ENCODE data around the gene ACBD4. TPM values are rescaled to one million over a fixed set of nuclear protein-coding genes. Genes with fewer than 3 reads are reported as not detected.

The ACBD4 gene
- total RNA-seq, 1 donor from 2014 or later: 4.9 TPM

DNA sequence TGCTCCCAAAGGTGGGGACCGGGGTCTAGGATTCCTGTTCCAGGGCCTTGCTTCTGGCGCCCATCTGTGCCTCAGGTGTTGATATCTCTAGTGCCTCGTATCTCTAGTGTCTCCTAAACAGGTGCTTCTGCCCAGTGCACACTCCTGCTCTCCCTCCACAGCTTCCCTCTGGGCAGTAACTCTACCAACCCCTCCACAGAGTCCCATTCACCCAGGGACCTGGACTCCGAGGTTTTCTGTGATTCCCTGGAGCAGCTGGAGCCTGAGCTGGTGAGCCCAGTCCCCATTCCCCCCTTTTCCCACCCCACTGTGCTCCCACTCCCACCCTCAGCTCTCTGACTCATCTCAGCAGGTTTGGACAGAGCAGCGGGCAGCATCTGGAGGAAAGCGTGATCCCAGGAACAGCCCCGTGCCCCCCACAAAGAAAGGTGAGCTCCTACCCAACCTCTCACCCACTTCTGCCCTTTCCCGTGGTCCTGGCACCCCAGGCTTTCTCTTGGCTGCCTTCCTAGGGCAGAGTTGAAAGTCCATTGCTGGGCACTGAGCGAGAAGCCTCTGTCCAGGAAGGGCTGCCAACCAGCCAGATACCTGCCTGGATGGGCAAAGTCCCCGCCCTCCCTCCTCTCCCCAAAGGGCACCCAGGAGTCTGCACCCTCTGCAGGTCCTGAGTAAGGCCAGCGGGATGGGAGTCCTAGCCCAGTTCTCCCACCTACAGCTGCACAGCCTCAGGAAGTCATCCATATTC is 2.2 kb downstream of the ACBD4 start:
- DNase-seq: no peak

DNA sequence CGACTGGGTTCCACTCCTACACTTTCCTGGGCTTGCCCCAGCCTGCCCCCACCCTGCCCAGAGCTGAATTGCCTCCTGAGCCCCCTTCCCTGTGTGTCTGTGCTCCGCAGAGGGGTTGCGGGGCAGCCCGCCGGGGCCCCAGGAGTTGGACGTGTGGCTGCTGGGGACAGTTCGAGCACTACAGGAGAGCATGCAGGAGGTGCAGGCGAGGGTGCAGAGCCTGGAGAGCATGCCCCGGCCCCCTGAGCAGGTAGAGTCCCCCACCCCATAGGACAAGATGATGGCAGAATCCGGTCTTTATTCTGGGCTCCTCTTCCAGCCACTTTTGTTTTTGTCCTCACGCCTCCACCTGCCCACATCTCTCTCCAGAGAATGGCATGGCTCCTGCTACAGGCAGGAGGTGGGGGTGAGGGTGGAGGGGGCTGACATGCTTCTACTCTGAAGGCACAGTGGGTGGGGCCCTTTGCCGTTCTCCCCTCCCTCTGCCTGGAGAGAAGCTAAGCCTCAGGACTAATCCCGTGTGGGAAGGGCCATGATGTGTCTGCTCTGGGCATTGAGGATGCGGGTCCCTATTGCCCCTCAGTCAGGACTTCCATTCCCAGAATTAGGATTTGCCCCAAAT is 3.5 kb downstream of the ACBD4 start:
- DNase-seq: no peak

DNA sequence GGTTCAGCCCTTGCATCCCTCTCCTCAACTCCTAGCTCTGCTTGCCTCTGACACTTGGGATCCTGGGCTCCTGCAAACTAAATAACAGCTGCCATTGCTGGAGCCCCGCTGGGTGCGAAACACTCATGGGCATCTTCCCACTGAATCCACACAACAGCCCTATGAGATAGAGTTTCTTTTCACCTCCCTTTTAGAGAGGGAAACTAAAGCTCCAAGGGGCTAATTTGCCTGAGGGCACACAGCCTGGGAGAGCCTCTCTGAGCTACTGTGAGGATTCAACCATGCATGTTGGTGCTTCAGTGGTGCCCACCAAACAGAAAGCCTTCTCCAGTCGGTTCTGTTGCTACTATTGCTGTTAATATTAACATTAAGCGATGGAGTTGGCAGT is 4.0 kb downstream of the ACBD4 start:
- DNase-seq: no peak

DNA sequence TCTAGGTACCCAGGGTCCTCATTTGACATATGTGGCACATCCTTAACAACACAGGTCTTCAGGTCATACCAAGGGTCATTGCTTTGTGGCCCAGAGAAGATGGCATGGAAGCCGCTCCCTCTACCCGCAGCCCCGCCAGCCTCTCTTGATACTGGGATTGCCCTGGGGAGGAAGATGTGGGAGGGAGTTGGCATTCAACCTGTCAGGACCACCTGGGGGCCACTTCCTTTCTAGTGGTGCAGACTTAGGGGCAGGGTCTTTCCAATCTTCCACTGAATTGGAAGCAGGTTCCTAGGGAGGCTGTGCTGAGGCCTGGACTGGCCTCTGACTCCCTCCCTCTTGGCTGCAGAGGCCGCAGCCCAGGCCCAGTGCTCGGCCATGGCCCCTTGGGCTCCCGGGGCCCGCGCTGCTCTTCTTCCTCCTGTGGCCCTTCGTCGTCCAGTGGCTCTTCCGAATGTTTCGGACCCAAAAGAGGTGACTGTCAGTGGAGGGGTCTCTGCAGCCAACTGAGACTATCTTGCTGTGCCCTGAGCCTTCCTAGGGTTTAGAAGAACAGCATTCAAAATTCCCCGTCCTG is 7.7 kb downstream of the ACBD4 start:
- no peak for DNase-seq

DNA sequence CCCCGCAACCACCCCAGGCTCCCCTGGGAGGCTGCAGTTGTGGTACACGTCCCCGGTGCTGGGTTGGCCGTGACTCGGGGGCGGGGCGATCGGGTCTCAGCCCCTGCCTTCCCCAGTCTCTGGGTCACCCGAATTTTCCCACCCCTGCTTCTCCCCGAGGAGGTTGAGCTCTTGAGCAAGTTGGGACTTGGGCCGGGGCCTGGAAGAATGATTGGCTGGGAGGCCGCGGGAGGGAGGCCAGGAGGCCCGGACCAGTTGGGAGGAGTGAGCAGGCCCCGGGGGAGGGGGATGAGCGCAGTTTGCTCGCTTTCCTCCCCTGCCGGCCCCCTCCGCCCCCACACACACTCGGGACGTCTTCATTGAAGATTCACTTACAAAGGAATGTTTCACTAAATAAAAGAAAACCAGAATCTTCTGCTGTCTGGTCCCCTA is 8.3 kb downstream of the ACBD4 start:
- DNase-seq: peak; percentile 54

DNA sequence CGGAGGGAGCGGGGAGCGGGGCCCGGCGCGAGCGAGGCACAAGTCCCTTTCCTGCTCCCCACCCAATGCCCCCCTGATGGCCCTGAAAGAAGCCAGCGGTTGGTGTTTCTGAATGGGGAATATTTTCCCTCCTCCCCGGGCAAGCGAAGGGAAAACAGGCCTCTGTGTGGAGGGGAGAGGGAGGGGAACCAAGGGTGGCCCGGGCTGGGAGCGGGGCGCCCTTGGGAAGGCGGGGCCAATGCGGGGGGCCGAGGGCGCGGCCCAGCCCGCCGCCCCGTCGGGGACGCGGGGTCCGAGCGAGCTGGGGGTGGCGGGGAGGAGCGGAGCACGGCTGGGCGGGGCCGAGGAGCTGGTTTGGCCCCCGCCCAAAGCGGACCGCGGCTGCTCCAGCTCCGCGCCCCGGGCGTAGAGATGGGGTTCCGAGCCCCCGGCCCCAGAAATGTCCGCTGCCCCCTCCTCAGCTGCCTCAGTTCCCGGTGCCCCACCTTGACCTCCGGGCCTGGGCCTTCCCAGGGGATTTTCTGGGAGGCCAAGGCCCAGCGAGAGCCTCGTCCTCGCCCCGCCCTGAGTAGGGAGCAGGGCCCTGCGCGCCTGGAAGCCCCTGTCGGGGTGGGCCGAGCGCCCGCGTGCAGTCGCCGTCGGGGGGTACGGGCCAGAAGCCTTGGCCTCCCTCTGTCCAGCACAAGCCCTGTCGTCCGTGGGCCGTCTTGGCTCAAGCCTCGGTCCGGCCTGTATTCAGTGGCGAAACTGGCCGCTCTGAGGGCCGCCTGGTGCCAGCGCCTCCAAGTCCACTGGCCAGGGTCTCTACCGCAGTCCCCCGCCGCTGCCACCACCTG is 8.9 kb downstream of the ACBD4 start:
- DNase-seq: peak; percentile 30

DNA sequence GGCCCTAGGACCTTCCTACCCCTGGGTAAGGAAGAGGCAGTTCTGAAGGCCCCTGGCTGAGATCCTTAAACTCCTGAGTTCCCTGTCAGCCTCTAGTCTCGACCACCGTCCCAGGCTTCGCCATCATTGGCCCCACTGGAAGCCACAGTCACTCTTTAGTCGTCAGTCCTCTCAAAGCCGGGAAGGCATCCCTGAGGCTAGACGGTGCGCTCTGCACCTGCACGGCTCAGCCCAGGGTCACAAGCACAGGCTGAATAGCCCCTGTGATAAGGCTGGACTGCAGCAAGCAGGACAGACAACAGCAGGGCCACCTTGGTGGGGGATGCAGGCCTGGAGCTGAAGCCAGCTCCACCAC is 9.5 kb downstream of the ACBD4 start:
- no peak for DNase-seq

DNA sequence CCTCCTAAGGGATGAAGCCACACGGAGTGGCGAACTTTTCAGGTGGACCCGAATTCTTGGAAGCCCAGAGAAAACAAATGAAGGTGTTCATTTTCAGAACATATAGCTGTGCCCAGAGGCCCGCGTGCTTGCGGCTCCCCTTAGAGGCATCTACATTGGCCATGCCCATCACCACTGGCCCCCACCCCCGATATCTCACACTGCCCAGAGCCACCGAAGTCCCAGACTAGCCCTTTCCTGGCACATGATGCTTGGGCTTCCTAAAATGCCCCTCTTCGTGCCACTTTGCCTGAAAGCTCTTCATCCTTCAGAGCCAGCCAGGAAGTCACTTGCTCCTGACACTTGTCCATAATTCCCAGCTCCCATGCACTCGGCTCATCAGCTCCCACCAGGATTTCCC is 10.7 kb downstream of the ACBD4 start:
- DNase-seq: no peak

DNA sequence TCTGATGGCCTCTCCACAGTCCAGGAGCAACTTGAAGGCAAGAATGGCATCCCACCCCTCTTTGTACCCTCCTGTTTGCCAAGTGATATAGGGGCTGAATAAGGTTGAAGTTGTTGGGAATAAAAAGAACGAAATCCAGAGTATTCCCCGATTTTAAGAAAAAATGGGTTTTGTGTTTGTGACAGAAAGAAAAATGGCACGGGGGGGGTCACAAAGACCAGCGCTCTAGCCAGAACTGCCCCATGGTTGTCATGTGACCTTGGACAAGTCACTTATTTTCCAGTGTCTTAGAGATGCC is 11.1 kb downstream of the ACBD4 start:
- DNase-seq: no peak

DNA sequence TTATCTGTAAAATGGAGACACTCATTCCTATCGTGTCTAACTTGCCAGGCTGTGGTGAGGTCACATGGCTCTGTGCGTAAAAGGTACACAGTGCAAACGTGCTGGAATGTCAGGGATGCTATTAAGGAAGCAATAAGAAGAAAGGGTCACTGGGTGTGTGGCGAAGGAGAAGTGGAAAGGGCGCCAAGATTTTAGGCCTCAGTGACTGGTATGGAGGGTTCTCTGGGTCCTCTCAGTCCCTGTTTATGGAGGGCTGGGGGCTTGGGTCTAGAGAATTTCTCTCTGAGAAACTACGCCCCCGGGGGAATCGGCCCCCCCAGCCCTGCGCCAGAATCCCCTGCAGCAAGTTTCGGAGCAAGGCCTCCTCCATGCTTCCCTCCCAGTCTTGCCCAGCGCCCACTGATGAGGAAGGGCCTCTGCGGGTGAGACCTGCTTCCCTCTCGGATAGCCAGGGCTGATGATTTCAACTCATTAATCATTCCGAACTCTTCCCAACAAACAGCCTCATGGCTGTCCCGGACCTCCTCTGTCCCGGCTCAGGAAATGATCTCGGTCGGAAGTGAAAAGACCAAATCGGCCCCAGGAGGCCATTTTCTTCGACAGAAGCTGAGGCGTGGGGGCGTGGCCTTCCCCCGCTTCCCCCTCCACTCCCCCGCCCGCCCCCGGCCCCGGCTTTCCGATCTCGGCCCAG is 11.5 kb downstream of the ACBD4 start:
- peak; percentile 84 for DNase-seq

DNA sequence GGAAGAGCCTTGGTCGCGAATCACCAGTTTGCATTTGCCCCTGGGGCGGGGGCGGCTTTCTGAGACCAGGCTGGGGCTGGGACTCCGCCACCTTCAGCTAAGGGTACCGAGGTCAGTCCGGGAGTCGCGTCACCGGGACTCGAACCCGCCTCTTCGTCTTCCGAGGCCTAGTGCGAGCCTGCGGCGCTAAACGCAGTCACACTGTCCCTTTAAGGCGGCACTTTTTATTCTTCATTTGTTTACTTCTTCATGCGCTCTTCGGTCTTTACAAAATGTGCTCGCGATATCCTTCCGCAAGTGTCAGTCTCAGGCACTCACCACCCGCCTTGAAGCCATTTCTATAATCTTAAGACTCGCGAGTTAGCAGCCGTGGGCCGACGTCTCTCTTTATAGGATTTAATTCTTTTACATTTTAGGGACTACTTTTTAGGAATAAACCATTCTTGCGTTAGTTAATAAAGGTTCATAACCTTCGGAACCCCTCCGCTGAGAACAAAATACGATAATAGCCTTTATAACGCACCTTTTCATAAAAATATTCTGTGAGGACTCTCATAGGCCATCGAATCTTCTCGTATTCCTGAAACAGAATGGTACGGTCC is 12.2 kb downstream of the ACBD4 start:
- peak; percentile 92 for DNase-seq

DNA sequence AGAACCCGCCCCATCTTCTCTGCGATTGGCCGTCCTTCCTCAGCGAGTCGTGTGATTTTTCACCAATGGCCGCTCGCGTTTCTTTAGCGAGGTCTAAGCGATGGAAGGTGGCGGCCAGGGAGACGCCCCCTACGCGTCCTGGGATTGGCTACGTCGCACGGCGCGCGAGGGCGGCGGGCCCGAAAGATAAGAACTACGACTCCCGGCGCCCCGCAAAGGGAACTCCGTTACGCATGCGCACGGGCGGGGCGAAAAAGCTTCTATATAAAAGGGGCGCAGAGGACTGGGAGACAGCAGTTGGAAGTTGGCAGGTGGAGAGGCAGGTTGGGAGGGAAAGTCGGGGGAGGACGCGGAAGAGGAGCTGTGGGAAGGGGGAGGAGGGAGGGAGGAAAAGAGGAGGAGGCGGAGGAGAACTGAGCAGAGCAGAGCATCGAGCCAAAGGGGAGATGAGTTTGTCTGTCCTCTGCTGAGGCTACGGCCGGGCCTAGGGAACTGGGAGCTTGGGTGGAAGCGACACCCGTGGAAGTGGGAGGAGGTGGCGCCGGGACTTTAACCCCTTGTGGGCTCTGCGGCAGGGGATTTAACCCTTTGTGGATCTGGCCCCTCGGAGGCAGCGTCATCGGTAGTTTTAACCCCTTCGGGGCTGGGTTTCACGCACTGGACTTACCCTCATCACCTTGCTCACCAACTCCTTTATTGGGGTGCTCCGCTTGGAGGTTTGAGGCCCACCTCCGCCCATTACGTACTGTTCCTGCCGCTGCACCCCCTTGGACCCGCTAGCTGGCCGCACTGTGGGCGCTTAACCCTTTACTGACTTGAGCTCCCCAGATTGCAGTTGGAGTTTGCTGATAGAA is 12.9 kb downstream of the ACBD4 start, which contains the start of gene HEXIM1:
Gene HEXIM1 (plus strand): TSS at position 293 of the 854 bp plus-strand sequence. CDS start 716 bp downstream, outside the sequence.
- DNase-seq: peak; percentile 100

DNA sequence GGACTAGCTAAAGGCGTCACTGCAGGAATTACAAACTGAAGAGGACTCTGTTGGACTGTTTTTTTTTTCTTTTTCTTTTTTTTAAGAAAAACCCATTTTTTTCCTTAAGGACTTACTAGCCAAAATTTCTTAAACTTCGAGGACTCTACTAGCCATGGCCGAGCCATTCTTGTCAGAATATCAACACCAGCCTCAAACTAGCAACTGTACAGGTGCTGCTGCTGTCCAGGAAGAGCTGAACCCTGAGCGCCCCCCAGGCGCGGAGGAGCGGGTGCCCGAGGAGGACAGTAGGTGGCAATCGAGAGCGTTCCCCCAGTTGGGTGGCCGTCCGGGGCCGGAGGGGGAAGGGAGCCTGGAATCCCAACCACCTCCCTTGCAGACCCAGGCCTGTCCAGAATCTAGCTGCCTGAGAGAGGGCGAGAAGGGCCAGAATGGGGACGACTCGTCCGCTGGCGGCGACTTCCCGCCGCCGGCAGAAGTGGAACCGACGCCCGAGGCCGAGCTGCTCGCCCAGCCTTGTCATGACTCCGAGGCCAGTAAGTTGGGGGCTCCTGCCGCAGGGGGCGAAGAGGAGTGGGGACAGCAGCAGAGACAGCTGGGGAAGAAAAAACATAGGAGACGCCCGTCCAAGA is 13.7 kb downstream of the ACBD4 start:
- DNase-seq: peak; percentile 88

DNA sequence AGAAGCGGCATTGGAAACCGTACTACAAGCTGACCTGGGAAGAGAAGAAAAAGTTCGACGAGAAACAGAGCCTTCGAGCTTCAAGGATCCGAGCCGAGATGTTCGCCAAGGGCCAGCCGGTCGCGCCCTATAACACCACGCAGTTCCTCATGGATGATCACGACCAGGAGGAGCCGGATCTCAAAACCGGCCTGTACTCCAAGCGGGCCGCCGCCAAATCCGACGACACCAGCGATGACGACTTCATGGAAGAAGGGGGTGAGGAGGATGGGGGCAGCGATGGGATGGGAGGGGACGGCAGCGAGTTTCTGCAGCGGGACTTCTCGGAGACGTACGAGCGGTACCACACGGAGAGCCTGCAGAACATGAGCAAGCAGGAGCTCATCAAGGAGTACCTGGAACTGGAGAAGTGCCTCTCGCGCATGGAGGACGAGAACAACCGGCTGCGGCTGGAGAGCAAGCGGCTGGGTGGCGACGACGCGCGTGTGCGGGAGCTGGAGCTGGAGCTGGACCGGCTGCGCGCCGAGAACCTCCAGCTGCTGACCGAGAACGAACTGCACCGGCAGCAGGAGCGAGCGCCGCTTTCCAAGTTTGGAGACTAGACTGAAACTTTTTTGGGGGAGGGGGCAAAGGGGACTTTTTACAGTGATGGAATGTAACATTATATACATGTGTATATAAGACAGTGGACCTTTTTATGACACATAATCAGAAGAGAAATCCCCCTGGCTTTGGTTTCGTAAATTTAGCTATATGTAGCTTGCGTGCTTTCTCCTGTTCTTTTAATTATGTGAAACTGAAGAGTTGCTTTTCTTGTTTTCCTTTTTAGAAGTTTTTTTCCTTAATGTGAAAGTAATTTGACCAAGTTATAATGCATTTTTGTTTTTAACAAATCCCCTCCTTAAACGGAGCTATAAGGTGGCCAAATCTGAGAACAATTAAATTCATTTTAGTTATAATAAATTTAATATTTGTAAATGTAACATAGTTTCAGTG is 14.5 kb downstream of the ACBD4 start:
- peak; percentile 75 for DNase-seq

DNA sequence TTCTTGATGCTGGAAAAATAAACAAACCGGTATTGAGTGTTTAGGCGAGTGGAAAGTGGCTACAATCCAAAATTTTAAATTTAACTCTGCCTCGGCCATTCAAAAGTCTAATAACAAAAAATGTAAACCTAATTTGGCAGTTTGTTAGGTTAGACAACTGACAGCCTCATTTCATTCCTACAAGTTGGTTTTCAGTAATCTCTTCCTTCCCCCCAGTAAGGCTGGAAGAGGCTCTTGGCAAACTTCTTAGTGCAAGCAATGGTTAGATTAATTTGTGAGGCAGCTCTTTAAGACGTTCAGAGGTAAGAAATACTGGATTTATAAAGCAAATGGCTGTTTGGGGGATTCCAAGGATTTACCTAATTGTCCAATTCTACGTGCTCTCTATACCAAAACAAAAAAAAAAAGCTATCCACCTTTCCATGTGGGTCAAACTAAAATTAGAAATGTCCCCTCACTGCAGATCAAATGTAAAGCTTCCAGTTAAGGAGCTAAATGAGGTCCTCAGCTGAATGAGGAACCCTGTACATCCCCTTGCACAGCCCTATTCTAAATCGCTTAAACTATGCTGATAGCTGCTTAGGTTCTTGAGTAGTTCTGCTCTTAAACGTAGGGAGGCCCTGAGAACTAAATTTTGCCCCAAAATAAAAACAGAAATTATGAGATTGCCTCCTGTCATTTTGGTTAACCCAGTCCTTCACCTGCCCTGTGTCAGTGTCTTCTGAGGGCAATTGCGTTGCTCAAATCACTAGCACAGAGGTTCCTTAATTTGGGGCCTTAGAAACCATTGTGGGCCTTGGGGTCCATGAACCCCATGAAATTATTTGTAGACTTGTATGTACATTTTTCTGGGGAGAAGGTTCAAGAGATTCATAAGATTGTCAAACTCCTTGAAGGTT is 15.7 kb downstream of the ACBD4 start:
- DNase-seq: no peak

DNA sequence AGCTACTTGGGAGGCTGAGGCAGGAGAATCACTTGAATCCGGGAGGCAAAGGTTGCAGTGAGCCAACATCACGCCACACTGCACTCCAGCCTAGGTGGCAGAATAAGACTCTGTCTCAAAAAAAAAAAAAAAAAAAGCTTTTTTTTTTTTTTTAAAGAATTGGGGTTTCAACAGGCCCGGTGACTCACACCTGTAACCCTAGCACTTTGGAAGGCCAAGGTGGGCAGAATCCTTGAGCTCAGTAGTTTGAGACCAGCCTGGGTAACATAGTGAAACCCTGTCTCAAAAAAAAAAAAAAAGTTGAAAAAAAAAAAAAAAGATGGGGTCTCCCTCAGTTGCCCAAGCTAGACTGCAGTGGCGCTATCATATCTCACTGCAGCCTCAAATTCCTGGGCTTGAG is 19.5 kb downstream of the ACBD4 start:
- DNase-seq: no peak

DNA sequence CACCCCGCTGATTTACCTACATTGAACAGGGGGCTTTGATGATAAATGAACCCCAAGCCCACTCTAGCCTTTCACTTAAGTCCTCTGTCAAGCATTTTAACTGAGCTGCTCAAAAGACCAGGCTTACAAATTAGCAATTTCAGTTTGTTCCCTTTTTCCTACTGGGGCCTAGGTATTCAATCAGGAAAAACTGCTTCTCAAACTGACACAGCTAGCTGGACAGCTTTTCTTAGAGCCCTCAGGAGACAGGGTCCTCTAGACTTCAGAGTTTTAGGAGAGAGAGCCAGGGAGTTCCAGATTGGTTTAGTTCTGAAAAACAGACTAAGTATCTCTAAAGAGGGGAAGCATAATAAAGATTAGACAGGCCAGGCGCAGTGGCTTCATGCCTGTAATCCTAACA is 20.0 kb downstream of the ACBD4 start:
- no peak for DNase-seq

DNA sequence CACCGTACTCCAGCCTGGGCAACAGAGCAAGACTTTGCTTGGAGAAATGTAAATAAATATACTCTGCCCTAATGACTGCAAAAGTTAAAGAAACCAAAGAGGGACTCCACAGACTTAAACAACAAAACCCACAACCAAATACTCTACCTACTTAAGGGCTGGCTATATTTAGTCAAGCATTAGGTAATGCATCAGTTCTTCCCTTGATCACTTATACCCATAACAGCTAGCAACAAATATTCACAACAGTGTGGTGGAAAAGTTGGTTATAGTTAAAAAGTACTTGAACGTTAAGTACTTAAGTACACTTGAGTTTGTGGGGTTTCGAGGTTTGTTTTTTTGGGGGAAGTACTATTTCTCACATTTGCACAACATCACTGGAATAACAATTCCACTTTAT is 20.8 kb downstream of the ACBD4 start:
- no peak for DNase-seq

Data from dermis blood vessel endothelial cell (primary cell).